BLaER1 treated with 17β-estradiol and CSF1 and Interleukin-3, amounts not matched to agents 10 nM and 100 nM (cell line): Measurements from ENCODE around the gene SHANK3.

Source experiments
- H3K27ac ChIP-seq, 11 experiments: shearing (Covaris generic); formaldehyde crosslinking; 2 replicates each; pipeline ENCODE4 v1.8.1; 2022
- H3K27me3 ChIP-seq, 11 experiments: shearing (Covaris generic); formaldehyde crosslinking; 2 replicates each; pipeline ENCODE4 v1.8.1; 2022
- H3K36me3 ChIP-seq, 11 experiments: shearing (Covaris generic); formaldehyde crosslinking; 2 replicates each; pipeline ENCODE4 v1.8.1; 2022
- H3K4me1 ChIP-seq, 10 experiments: shearing (Covaris generic); formaldehyde crosslinking; 2 replicates each; pipeline ENCODE4 v1.8.1; 2022
- H3K4me2 ChIP-seq, 11 experiments: shearing (Covaris generic); formaldehyde crosslinking; 2 replicates each; pipeline ENCODE4 v1.8.1; 2022
- H3K4me3 ChIP-seq, 10 experiments: shearing (Covaris generic); formaldehyde crosslinking; 2 replicates each; pipeline ENCODE4 v1.8.1; 2022
- H3K9ac ChIP-seq, 11 experiments: shearing (Covaris generic); formaldehyde crosslinking; 2 replicates each; pipeline ENCODE4 v1.8.1; 2022
- H3K9me3 ChIP-seq, 11 experiments: shearing (Covaris generic); formaldehyde crosslinking; replicated peaks in 1 of 11; 2 replicates each; pipeline ENCODE4 v1.8.1; 2022
- H4K20me1 ChIP-seq, 11 experiments: shearing (Covaris generic); formaldehyde crosslinking; 2 replicates each; pipeline ENCODE4 v1.8.1; 2022
- Cebpa-rat ChIP-seq, 11 experiments: shearing (Covaris generic); IDR thresholded peaks; 2 replicates each; pipeline ENCODE4 v1.8.1; 2022

The SHANK3 gene

DNA sequence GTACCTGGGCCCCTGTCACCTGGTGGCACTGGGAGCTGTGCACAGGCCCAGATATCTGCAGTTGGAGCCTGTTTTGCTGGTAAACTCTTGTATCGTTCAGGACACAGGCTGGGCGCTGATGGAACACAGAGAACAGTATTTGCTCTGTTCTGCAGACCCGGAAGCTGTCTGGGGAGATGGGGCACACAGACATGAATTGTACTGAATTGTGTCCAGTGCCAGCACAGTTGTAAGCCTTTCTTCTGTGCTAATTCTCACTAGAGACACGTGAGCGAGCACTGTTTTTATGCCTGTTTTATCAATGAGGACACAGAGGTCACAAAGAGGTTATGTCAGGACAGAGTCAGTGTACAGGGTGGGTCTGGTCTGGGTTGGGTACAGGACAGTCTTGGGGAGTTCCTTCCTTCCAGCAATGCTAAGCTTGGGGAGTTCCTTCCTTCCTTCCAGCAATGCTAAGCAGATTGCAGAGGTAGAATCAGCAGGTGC is 41.0 kb downstream of the SHANK3 start:
- no peak for TF ChIP-seq Cebpa-rat (IDR thresholded peaks at IDR 0.05)
- Histone ChIP-seq H3K27ac (peak overlapping the region in 4 of 11 experiments; percentile 3 to 46 (median 22); a peak in 4 of 22 replicates), H3K4me1 (peaks cover 9 to 43% (median 39%) of the 10 kb centered on the region in 10 experiments; a peak in 19 of 20 replicates), H3K4me2 (peak overlapping the region; percentile 3 to 86 (median 67); a peak in 16 of 22 replicates), H3K9ac (peak overlapping the region in 2 of 11 experiments; percentile 34 to 56; a peak in 2 of 22 replicates), H3K27me3 (no peaks in the 10 kb centered on the region), H3K4me3 (no peak overlapping the region), H4K20me1 (peaks cover 0 to 40% (median 21%) of the 10 kb centered on the region in 11 experiments; a peak in 13 of 22 replicates), H3K36me3 (peaks cover 0 to 67% (median 23%) of the 10 kb centered on the region in 11 experiments; a peak in 17 of 22 replicates), H3K9me3 (no peaks in the 10 kb centered on the region)

DNA sequence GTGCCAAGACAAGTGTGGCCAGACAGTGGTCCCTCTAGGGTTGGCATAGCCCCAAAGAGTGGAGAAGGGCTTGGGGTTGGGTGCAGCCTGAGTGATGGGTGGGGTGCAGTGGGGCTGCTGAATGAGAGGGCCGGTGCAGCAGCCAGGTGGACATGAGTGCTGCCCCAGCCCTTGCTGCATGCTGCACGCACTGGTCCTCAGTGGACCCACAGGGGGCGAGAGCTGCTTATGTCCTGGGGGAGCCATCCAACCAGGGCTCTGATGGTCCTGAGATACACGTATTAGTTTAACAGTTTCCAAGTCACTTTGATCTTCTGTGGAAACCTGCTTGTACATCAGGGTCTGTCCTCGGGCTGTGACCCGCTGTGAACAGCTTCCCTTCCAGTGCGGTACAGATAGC is 41.5 kb downstream of the SHANK3 start:
- Histone ChIP-seq H4K20me1 (peaks cover 0 to 42% (median 21%) of the 10 kb centered on the region in 11 experiments; a peak in 13 of 22 replicates), H3K36me3 (peaks cover 0 to 66% (median 19%) of the 10 kb centered on the region in 11 experiments; a peak in 16 of 22 replicates), H3K4me3 (no peak overlapping the region), H3K4me1 (peaks cover 9 to 43% (median 39%) of the 10 kb centered on the region in 10 experiments; a peak in 19 of 20 replicates), H3K27me3 (no peaks in the 10 kb centered on the region), H3K4me2 (peak overlapping the region in 10 of 11 experiments; percentile 9 to 86 (median 70); a peak in 14 of 22 replicates), H3K9me3 (no peaks in the 10 kb centered on the region), H3K9ac (no peak overlapping the region), H3K27ac (0 out of 22 replicates have a peak overlapping the region, but pooled peaks of 1 of the 11 experiments have one; percentile 46)
- no peak for TF ChIP-seq Cebpa-rat (IDR thresholded peaks at IDR 0.05)

DNA sequence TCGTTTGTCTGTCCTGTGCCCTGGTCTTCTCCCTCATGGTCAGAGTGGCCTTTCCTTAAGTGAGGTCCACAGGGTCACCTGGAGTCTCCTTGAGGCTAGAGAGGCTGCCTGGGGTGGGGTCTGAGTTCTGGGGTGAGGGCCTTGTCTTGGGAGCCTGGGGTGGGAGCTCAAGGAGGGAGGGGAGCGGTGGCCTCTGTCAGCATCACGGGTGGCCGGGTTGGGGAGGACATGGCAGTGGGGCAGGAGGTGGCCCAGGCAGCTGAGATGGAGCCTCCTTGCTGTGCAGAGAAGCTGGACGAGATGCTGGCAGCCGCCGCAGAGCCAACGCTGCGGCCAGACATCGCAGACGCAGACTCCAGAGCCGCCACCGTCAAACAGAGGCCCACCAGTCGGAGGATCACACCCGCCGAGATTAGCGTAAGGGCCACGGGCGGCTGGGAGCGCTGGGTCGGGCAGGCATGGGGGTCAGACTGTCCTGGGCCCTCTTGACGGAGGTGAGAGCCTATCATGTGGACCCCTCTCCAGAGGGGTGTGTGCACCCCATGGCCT is 42.1 kb downstream of the SHANK3 start:
- TF ChIP-seq Cebpa-rat (IDR thresholded peaks at IDR 0.05): no peak
- H3K4me2 ChIP-seq: peak overlapping the region in 4 of 11 experiments; percentile 73 to 86 (median 81); a peak in 3 of 22 replicates
- H3K4me1 ChIP-seq: peaks cover 9 to 43% (median 39%) of the 10 kb centered on the region in 10 experiments; a peak in 19 of 20 replicates

DNA sequence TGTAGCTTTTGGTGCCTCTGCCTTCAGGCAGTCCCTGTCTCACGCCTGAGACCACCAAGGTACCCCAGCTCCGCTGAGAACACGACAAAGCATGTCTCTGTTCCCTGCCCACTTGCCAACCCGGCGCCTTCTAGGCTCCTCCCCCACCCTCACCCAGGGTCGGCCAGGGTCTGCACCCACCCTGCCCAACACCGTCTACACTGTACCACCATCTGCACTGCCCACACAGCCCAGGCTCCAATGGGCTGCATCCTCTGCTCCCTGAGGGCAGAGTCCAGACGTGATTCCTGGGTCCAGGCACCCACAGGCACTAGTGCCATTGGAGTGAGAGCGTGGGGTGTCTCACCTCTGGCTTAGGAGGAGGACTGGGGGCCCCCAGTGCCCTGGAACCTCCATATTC is 42.6 kb downstream of the SHANK3 start:
- Histone ChIP-seq H3K9me3 (no peaks in the 10 kb centered on the region), H3K27me3 (no peaks in the 10 kb centered on the region), H3K4me1 (peaks cover 9 to 42% (median 39%) of the 10 kb centered on the region in 10 experiments; a peak in 19 of 20 replicates), H3K9ac (no peak overlapping the region), H3K27ac (no peak overlapping the region), H4K20me1 (peaks cover 0 to 42% (median 20%) of the 10 kb centered on the region in 11 experiments; a peak in 13 of 22 replicates), H3K36me3 (peaks cover 0 to 64% (median 10%) of the 10 kb centered on the region in 11 experiments; a peak in 11 of 22 replicates), H3K4me3 (no peak overlapping the region), H3K4me2 (no peak overlapping the region)
- no peak for TF ChIP-seq Cebpa-rat (IDR thresholded peaks at IDR 0.05)

More for the DNA sequence above, 42.1 kb downstream of the SHANK3 start:
- Histone ChIP-seq H4K20me1 (peaks cover 0 to 44% (median 21%) of the 10 kb centered on the region in 11 experiments; a peak in 13 of 22 replicates), H3K9ac (no peak overlapping the region), H3K9me3 (no peaks in the 10 kb centered on the region), H3K27me3 (no peaks in the 10 kb centered on the region), H3K36me3 (peaks cover 0 to 66% (median 15%) of the 10 kb centered on the region in 11 experiments; a peak in 14 of 22 replicates), H3K4me3 (no peak overlapping the region), H3K27ac (0 out of 22 replicates have a peak overlapping the region, but pooled peaks of 1 of the 11 experiments have one; percentile 46)

DNA sequence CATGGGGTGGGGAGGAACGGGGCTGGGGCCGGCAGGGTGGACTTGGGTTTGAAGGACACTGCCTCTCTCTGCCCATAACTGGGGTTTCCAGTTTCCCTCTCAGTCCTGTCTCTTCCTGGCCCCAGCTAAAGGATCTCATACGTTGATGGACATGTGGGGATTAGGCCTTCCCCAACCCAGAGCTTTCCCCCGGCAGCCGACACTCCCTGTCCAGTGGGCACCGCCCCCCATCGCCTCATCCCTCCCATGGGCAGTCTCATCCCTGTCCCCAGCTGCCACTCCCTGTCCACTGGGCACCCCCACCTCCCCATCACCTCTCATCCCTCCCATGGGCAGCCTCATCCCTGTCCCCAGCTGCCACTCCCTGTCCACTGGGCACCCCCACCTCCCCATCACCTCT is 43.2 kb downstream of the SHANK3 start:
- peaks cover 0 to 37% (median 19%) of the 10 kb centered on the region in 11 experiments; a peak in 13 of 22 replicates for H4K20me1 ChIP-seq
- H3K27me3 ChIP-seq: no peaks in the 10 kb centered on the region
- TF ChIP-seq Cebpa-rat (IDR thresholded peaks at IDR 0.05): no peak
- no peak overlapping the region for H3K4me2 ChIP-seq
- no peak overlapping the region for H3K4me3 ChIP-seq
- no peaks in the 10 kb centered on the region for H3K9me3 ChIP-seq
- H3K4me1 ChIP-seq: peaks cover 9 to 39% (median 37%) of the 10 kb centered on the region in 10 experiments; a peak in 19 of 20 replicates
- peaks cover 0 to 60% (median 5%) of the 10 kb centered on the region in 11 experiments; a peak in 12 of 22 replicates for H3K36me3 ChIP-seq
- H3K9ac ChIP-seq: no peak overlapping the region
- H3K27ac ChIP-seq: no peak overlapping the region

DNA sequence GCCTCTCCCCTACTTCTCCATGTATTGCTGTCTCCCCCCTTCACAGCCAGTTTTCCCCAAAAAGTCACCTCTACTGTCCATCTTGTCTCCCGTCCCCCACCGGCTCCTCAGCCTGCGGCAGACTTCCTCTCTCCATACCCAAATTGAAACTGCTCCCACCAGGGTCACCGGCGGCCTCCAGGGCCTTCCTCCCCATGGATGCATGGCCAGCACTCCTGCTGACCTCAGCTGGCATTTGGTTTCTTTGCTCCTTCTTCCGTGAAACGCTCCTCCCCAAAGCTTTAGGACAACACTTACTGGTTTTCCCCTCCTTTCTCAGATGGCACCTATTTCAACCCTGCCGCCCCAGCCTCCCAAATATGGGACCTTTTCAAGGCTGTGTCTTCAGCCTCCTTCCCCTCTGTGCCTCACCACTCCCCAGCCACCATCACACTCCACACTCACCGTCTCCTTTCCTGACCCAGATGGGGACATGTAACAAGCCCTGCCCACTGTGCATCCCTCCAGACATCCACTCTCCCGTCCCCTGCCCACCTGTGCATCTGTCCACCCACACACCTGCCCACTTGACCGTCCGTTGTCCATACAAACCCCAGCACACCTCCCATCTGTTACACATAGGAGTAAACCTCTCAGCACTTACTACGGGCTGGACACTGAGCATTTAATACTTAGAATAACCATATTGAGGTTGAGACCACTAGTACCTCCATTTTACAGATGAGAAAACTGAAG is 43.8 kb downstream of the SHANK3 start:
- H3K27me3 ChIP-seq: no peaks in the 10 kb centered on the region
- H3K9ac ChIP-seq: no peak overlapping the region; a peak in 1 of 22 replicates
- H3K36me3 ChIP-seq: peaks cover 0 to 60% (median 9%) of the 10 kb centered on the region in 11 experiments; a peak in 15 of 22 replicates
- TF ChIP-seq Cebpa-rat (IDR thresholded peaks at IDR 0.05): no peak
- no peak overlapping the region for H3K4me2 ChIP-seq
- H3K27ac ChIP-seq: no peak overlapping the region
- no peaks in the 10 kb centered on the region for H3K9me3 ChIP-seq
- H3K4me3 ChIP-seq: no peak overlapping the region
- peaks cover 0 to 33% (median 13%) of the 10 kb centered on the region in 11 experiments; a peak in 13 of 22 replicates for H4K20me1 ChIP-seq
- H3K4me1 ChIP-seq: peaks cover 9 to 32% (median 30%) of the 10 kb centered on the region in 10 experiments; a peak in 19 of 20 replicates

DNA sequence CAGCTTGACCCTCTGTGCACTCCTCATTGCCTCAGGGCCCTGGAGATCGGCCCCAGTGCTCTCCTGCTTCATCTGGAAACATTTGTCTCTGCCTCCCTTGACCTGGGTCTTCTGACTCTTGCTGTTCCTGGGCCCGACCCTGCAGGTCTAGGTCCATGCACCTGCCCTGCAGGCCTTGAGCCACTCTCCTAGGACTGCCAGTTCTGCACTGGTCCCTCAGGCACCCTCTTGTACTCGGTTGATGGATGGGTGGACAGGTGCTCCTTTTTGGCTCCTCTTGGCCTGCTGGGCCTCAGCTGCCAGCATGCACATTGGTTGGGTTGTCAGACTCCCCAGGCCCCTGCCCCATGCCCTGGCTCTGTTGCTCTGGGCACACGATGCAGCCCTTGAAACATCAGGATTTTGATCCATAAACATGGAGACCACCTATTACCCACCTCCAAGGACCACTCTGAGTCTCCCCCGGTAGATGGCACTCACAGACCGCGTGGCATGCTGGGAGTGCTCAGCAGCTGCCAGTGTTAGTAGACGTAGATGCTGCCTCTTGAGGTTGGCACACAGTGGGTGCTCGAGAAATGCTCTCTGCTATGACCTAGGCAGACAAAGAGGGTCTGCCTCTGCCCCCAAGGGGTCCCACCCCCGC is 45.2 kb downstream of the SHANK3 start:
- Histone ChIP-seq H3K4me1 (peaks cover 9 to 24% (median 17%) of the 10 kb centered on the region in 10 experiments; a peak in 19 of 20 replicates), H3K9ac (no peak overlapping the region), H4K20me1 (peaks cover 0 to 32% (median 11%) of the 10 kb centered on the region in 11 experiments; a peak in 13 of 22 replicates), H3K4me3 (no peak overlapping the region), H3K4me2 (no peak overlapping the region), H3K36me3 (peaks cover 0 to 73% (median 20%) of the 10 kb centered on the region in 11 experiments; a peak in 15 of 22 replicates), H3K27me3 (no peaks in the 10 kb centered on the region), H3K9me3 (no peaks in the 10 kb centered on the region), H3K27ac (no peak overlapping the region)
- no peak for TF ChIP-seq Cebpa-rat (IDR thresholded peaks at IDR 0.05)

DNA sequence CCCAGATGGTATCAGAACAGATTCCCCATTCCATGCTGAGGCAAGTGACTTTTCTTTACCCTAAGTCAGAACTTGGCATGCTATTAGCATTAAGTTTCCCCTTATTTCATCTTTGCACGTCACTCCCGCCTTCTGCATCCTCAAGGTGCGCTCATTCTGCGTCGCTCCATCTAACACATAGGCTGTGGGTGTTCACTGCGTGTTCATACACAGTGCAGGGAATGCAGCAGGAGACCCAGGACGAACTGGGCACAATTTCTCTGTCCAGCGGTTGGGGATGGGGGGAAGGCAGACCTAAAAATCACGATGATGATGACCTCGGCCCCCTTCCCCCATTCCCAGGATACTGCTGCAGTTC is 45.7 kb downstream of the SHANK3 start:
- no peak for TF ChIP-seq Cebpa-rat (IDR thresholded peaks at IDR 0.05)
- Histone ChIP-seq H3K27ac (no peak overlapping the region), H3K9me3 (no peaks in the 10 kb centered on the region), H3K4me1 (peaks cover 12 to 24% (median 18%) of the 10 kb centered on the region in 10 experiments; a peak in 19 of 20 replicates), H3K36me3 (peaks cover 0 to 78% (median 21%) of the 10 kb centered on the region in 11 experiments; a peak in 15 of 22 replicates), H3K9ac (no peak overlapping the region), H3K27me3 (no peaks in the 10 kb centered on the region), H4K20me1 (peaks cover 0 to 32% (median 16%) of the 10 kb centered on the region in 11 experiments; a peak in 14 of 22 replicates), H3K4me3 (no peak overlapping the region), H3K4me2 (no peak overlapping the region)
